ENCODE measurements around the gene NUDT16.
"Not testable (repeated sequence)": the region's sequence is repeated elsewhere in the genome, so short reads cannot be mapped to it uniquely, and the experiment has no call there.

The NUDT16 gene

GRCh38 chr3:131381445-131382291 lies at the start of gene NUDT16:
Gene NUDT16, plus strand, starts transcription at chr3:131381774. Its CDS starts 31 bp downstream, at chr3:131381805.
- peak; percentile 99 for DNase-seq

- DNase-seq: peak; percentile 18
Measured at GRCh38 chr3:131338948-131339640, 42.5 kb upstream of the NUDT16 start.

- no peak for DNase-seq
Measured at GRCh38 chr3:131341761-131342160, 39.8 kb upstream of the NUDT16 start.

GRCh38 chr3:131348911-131349310 lies 32.7 kb upstream of the NUDT16 start:
- DNase-seq: no peak

GRCh38 chr3:131349454-131349853 lies 32.1 kb upstream of the NUDT16 start:
- no peak for DNase-seq

GRCh38 chr3:131349946-131350347 lies 31.6 kb upstream of the NUDT16 start:
- no peak for DNase-seq

GRCh38 chr3:131350506-131350905 lies 31.1 kb upstream of the NUDT16 start:
- no peak for DNase-seq

- DNase-seq: peak; percentile 37
Measured at GRCh38 chr3:131353016-131353877, 28.3 kb upstream of the NUDT16 start.

- no peak for DNase-seq
Measured at GRCh38 chr3:131353986-131354385, 27.6 kb upstream of the NUDT16 start.

GRCh38 chr3:131356006-131356595 lies 25.5 kb upstream of the NUDT16 start:
- no peak for DNase-seq

- no peak for DNase-seq
Measured at GRCh38 chr3:131357275-131357674, 24.3 kb upstream of the NUDT16 start.

GRCh38 chr3:131360191-131360755 lies 21.3 kb upstream of the NUDT16 start:
- no peak for DNase-seq

GRCh38 chr3:131361066-131361463 lies 20.5 kb upstream of the NUDT16 start:
- DNase-seq: peak; percentile 79

GRCh38 chr3:131361464-131362421 lies 19.8 kb upstream of the NUDT16 start:
- DNase-seq: peak; percentile 97

GRCh38 chr3:131363275-131363674 lies 18.3 kb upstream of the NUDT16 start:
- DNase-seq: no peak

GRCh38 chr3:131370935-131371687 lies 10.5 kb upstream of the NUDT16 start:
- DNase-seq: peak; percentile 68

- DNase-seq: no peak
Measured at GRCh38 chr3:131371688-131372066, 9.9 kb upstream of the NUDT16 start.

GRCh38 chr3:131374741-131375140 lies 6.8 kb upstream of the NUDT16 start:
- DNase-seq: peak; percentile 37

GRCh38 chr3:131380821-131381444 lies 641 bp upstream of the NUDT16 start:
- DNase-seq: not testable (repeated sequence)
